Breast epithelium (tissue), 4 donors: ENCODE measurements around the gene DYRK1A. TPM values are rescaled to one million over a fixed set of nuclear protein-coding genes. Genes with fewer than 3 reads are reported as not detected.

ENCODE experiments used
- DNase-seq, 2 donors: peaks; one replicate each; pipeline ENCODE4 v3.0.0-alpha.2; 2019; ENCODE audit warnings: low spot score in 2 of 2
- H3K27ac ChIP-seq, 2 donors: fragments of 200-600 bp; sonication (generic) in 1 of 2; one replicate each; pipeline ENCODE4 v1.5.1; 2016 to 2019; ENCODE audit warnings: mild to moderate bottlenecking in 1 of 2
- H3K27me3 ChIP-seq, 2 donors: fragments of 200-600 bp; sonication (generic) in 1 of 2; one replicate each; pipeline versions ENCODE4 v1.5.1 to v1.6.0; 2017 to 2019; ENCODE audit warnings: control low read depth in 1 of 2, mild to moderate bottlenecking in 1 of 2
- H3K36me3 ChIP-seq: fragments of 200-600 bp; one replicate; pipeline ENCODE4 v1.5.1; 2019
- H3K4me1 ChIP-seq, 2 donors: fragments of 200-600 bp; sonication (generic); one replicate each; pipeline ENCODE4 v1.5.1; 2016 to 2019; ENCODE audit warnings: control low read depth in 1 of 2
- H3K4me3 ChIP-seq, 3 donors: fragments of 200-600 bp; sonication (generic); 1 replicate in 2 of 3; 2 replicates in 1 of 3; pipeline ENCODE4 v1.5.1; 2016 to 2019; ENCODE audit warnings: mild to moderate bottlenecking in 3 of 3, moderate library complexity in 2 of 3
- H3K9me3 ChIP-seq, 2 donors: fragments of 200-600 bp; sonication (generic) in 1 of 2; one replicate each; pipeline ENCODE4 v1.5.1; 2016 to 2019; ENCODE audit warnings: control low read depth in 1 of 2
- CTCF ChIP-seq, 3 donors: fragments of 450-650 bp; IDR thresholded peaks; one replicate each; pipeline ENCODE4 v1.5.1; 2016 to 2017; ENCODE audit warnings: antibody characterized with exemption in 3 of 3, mild to moderate bottlenecking in 3 of 3, moderate library complexity in 3 of 3
- POLR2A ChIP-seq: fragments of 450-650 bp; IDR thresholded peaks from one replicate; pipeline ENCODE4 v1.6.1; 2016; ENCODE audit warnings: antibody characterized with exemption, mild to moderate bottlenecking, moderate library complexity
- POLR2AphosphoS5 ChIP-seq, 3 donors: sonication (generic); formaldehyde crosslinking; IDR thresholded peaks; one replicate each; pipeline ENCODE4 v1.6.1; 2017; ENCODE audit warnings: antibody characterized with exemption in 3 of 3
- intact Hi-C: fragments of 100-400 bp; cut with DNase I; formaldehyde crosslinking; loops from one replicate; pipeline ENCODE4 v1.15.1; 2023; ENCODE audit warnings: low total_unique reads
- total RNA-seq, 3 donors: library from RNA; depleted of rRNA; stranded (reverse); fragments of >200 nt; gene quantifications; one replicate each; pipeline ENCODE4 v1.1.0, GENCODE V29; 2016

DYRK1A gene
- total RNA-seq, 3 donors from 2014 or later: 71.7 to 138 (median 93.1) TPM

DNA sequence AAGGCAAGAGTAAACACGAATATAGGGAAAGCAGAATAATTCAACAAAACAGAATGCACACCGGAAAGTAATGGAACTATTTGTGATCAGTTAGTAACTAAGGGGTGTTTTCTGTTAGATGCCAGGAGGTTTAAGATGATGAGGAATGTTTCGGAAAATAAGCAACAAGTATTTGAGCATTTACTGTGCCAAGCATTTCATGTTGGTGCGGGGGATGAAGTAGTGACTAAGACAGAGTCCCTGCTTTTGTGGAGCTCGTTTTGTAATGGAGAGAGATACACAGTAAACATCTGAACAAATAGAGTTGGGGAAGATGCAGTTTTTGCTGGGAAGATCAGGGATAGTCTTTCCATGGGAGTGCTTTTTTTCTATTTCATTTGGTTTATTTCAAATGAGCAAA is 78.7 kb downstream of the DYRK1A start:
- DNase-seq: no peak
- Histone ChIP-seq H3K27me3 (no peaks in the 10 kb centered on the region), H3K36me3 (no peaks in the 10 kb centered on the region), H3K27ac (no peak overlapping the region), H3K4me1 (no peaks in the 10 kb centered on the region), H3K4me3 (no peak overlapping the region), H3K9me3 (no peaks in the 10 kb centered on the region)
- intact Hi-C loops: no loop called here
- TF ChIP-seq POLR2A (no peak), POLR2AphosphoS5 (IDR thresholded peaks at IDR 0.05) (no peak), CTCF (IDR thresholded peaks at IDR 0.05) (no peak)

- intact Hi-C loops: no loop called here
- no peaks in the 10 kb centered on the region for H3K4me1 ChIP-seq
- H3K27ac ChIP-seq: no peak overlapping the region
Observed at GRCh38 chr21:37446552-37446951, 80.0 kb downstream of the DYRK1A start.

GRCh38 chr21:37447288-37447936 is 80.8 kb downstream of the DYRK1A start:
- Histone ChIP-seq H3K4me1 (no peaks in the 10 kb centered on the region), H3K4me3 (no peak overlapping the region), H3K9me3 (no peaks in the 10 kb centered on the region), H3K36me3 (no peaks in the 10 kb centered on the region), H3K27ac (no peak overlapping the region), H3K27me3 (no peaks in the 10 kb centered on the region)
- intact Hi-C loops: no loop called here
- no peak for DNase-seq
- no peak for TF ChIP-seq POLR2AphosphoS5 (IDR thresholded peaks at IDR 0.05)
- TF ChIP-seq CTCF (IDR thresholded peaks at IDR 0.05): no peak
- no peak for TF ChIP-seq POLR2A

More at GRCh38 chr21:37446552-37446951, 80.0 kb downstream of the DYRK1A start:
- H3K9me3 ChIP-seq: no peaks in the 10 kb centered on the region
- no peaks in the 10 kb centered on the region for H3K27me3 ChIP-seq
- no peak for DNase-seq
- no peaks in the 10 kb centered on the region for H3K36me3 ChIP-seq
- no peak overlapping the region for H3K4me3 ChIP-seq
- TF ChIP-seq POLR2A (no peak), POLR2AphosphoS5 (IDR thresholded peaks at IDR 0.05) (no peak), CTCF (IDR thresholded peaks at IDR 0.05) (no peak)

- TF ChIP-seq CTCF (IDR thresholded peaks at IDR 0.05): no peak
- TF ChIP-seq POLR2A: no peak
- no peak for TF ChIP-seq POLR2AphosphoS5 (IDR thresholded peaks at IDR 0.05)
- Histone ChIP-seq H3K9me3 (no peaks in the 10 kb centered on the region), H3K4me3 (no peak overlapping the region), H3K27me3 (no peaks in the 10 kb centered on the region), H3K27ac (no peak overlapping the region), H3K36me3 (no peaks in the 10 kb centered on the region), H3K4me1 (no peaks in the 10 kb centered on the region)
- DNase-seq: no peak
- intact Hi-C loops: no loop called here
Observed at GRCh38 chr21:37449302-37449937, 82.8 kb downstream of the DYRK1A start.

GRCh38 chr21:37450445-37450941 is 83.9 kb downstream of the DYRK1A start:
- DNase-seq: no peak
- H3K27ac ChIP-seq: no peak overlapping the region
- TF ChIP-seq POLR2AphosphoS5 (IDR thresholded peaks at IDR 0.05) (no peak), CTCF (IDR thresholded peaks at IDR 0.05) (no peak), POLR2A (no peak)
- H3K4me1 ChIP-seq: peaks cover 0 to 4% of the 10 kb centered on the region in 2 donors
- intact Hi-C loops: no loop called here
- H3K9me3 ChIP-seq: no peaks in the 10 kb centered on the region
- H3K27me3 ChIP-seq: no peaks in the 10 kb centered on the region
- H3K36me3 ChIP-seq: no peaks in the 10 kb centered on the region
- H3K4me3 ChIP-seq: no peak overlapping the region
